Fibroblast of lung (primary cell): ENCODE measurements around the gene HS3ST2.

Experiments used
- CTCF ChIP-seq, 2 donors: IDR thresholded peaks in 1 of 2; conservative IDR thresholded peaks in 1 of 2; 1 replicate in 1 of 2; 2 replicates in 1 of 2; pipeline ENCODE4 v1.5.1; 2011 to 2012; ENCODE audit warnings: low read length in 2 of 2, control low read depth in 1 of 2, inconsistent platforms in 1 of 2, low read depth in 1 of 2, mild to moderate bottlenecking in 1 of 2
- EZH2 ChIP-seq: IDR thresholded peaks from 2 replicates; pipeline ENCODE4 v1.5.1; 2012; ENCODE audit warnings: low read length, control low read depth, mild to moderate bottlenecking; ENCODE audit errors: missing control alignments

- TF ChIP-seq CTCF (conservative IDR thresholded peaks at IDR 0.05 in 1 of 2, IDR thresholded peaks at IDR 0.05 in 1 of 2; ENCODE audit: low read depth in 1 of 2, low read length in 2 of 2) (no peak), EZH2 (no peak)
Observed at GRCh38 chr16:22912654-22913053, 98.7 kb downstream of the HS3ST2 start.
